ENCODE measurements around the gene TAF1C.
"Not testable (repeated sequence)": the region's sequence is repeated elsewhere in the genome, so short reads cannot be mapped to it uniquely, and the experiment has no call there.

TAF1C gene

GRCh38 chr16:84205976-84206691 is 19.3 kb upstream of the TAF1C start:
- H3K27ac ChIP-seq (ENCODE audit: low read depth, low read length, poor library complexity, severe bottlenecking): no peak overlapping the region
- H3F3A ChIP-seq (ENCODE audit: insufficient read depth, low read length): no peaks in the 10 kb centered on the region
- TF ChIP-seq CTCF (IDR thresholded peaks at IDR 0.05; ENCODE audit: low read length): no peak
- TF ChIP-seq EZH2 (IDR thresholded peaks at IDR 0.05; ENCODE audit: borderline replicate concordance, low read length): no peak
- H3K9ac ChIP-seq (ENCODE audit: low read length): no peak overlapping the region
- no peak overlapping the region for H2AFZ ChIP-seq (ENCODE audit: low read length)
- H3K36me3 ChIP-seq (ENCODE audit: insufficient read depth, low read length): no peaks in the 10 kb centered on the region; the same call in 1 of the 2 replicates
- H3K9me3 ChIP-seq (ENCODE audit: low read length): no peaks in the 10 kb centered on the region
- H3K4me1 ChIP-seq (ENCODE audit: insufficient read depth, low read length, severe bottlenecking): no peaks in the 10 kb centered on the region
- peaks cover 2% of the 10 kb centered on the region; the same call in 1 of the 2 replicates for H3K27me3 ChIP-seq (ENCODE audit: insufficient read depth, low read length)
- no peaks in the 10 kb centered on the region for H3K9me2 ChIP-seq (ENCODE audit: low read depth, low read length)
- no peaks in the 10 kb centered on the region for H4K20me1 ChIP-seq (ENCODE audit: insufficient read depth, low read length)
- no peak overlapping the region for H3K4me3 ChIP-seq (ENCODE audit: low read depth, low read length, poor library complexity, severe bottlenecking)
- no peaks in the 10 kb centered on the region for H3K79me2 ChIP-seq (ENCODE audit: insufficient read depth, low read length)
- no peak overlapping the region for H3K4me2 ChIP-seq (ENCODE audit: low read length)

- not testable (repeated sequence) for H3K36me3 ChIP-seq (ENCODE audit: insufficient read depth, low read length); H4K20me1 ChIP-seq (ENCODE audit: insufficient read depth, low read length); H3F3A ChIP-seq (ENCODE audit: insufficient read depth, low read length); H3K4me1 ChIP-seq (ENCODE audit: insufficient read depth, low read length, severe bottlenecking); H3K79me2 ChIP-seq (ENCODE audit: insufficient read depth, low read length); H2AFZ ChIP-seq (ENCODE audit: low read length); H3K9ac ChIP-seq (ENCODE audit: low read length); H3K9me2 ChIP-seq (ENCODE audit: low read depth, low read length); H3K4me2 ChIP-seq (ENCODE audit: low read length); H3K27me3 ChIP-seq (ENCODE audit: insufficient read depth, low read length); H3K27ac ChIP-seq (ENCODE audit: low read depth, low read length, poor library complexity, severe bottlenecking); H3K4me3 ChIP-seq (ENCODE audit: low read depth, low read length, poor library complexity, severe bottlenecking); H3K9me3 ChIP-seq (ENCODE audit: low read length)
These were observed 18.3 kb upstream of the TAF1C start for GRCh38 chr16:84205123-84205522.

- H3K9ac ChIP-seq (ENCODE audit: low read length); H3K36me3 ChIP-seq (ENCODE audit: insufficient read depth, low read length); H3K27me3 ChIP-seq (ENCODE audit: insufficient read depth, low read length); H3K4me1 ChIP-seq (ENCODE audit: insufficient read depth, low read length, severe bottlenecking); H4K20me1 ChIP-seq (ENCODE audit: insufficient read depth, low read length); H3K4me3 ChIP-seq (ENCODE audit: low read depth, low read length, poor library complexity, severe bottlenecking); H3K4me2 ChIP-seq (ENCODE audit: low read length); H3K79me2 ChIP-seq (ENCODE audit: insufficient read depth, low read length); H3K9me2 ChIP-seq (ENCODE audit: low read depth, low read length); H2AFZ ChIP-seq (ENCODE audit: low read length); H3K9me3 ChIP-seq (ENCODE audit: low read length); H3K27ac ChIP-seq (ENCODE audit: low read depth, low read length, poor library complexity, severe bottlenecking); H3F3A ChIP-seq (ENCODE audit: insufficient read depth, low read length): not testable (repeated sequence)
These were observed 17.7 kb upstream of the TAF1C start for GRCh38 chr16:84204551-84204950.

GRCh38 chr16:84199861-84200260 is 13.0 kb upstream of the TAF1C start:
- no peak overlapping the region for H3K27ac ChIP-seq (ENCODE audit: low read depth, low read length, poor library complexity, severe bottlenecking)
- no peak overlapping the region for H3K4me2 ChIP-seq (ENCODE audit: low read length)
- no peaks in the 10 kb centered on the region for H3K79me2 ChIP-seq (ENCODE audit: insufficient read depth, low read length)
- H3K27me3 ChIP-seq (ENCODE audit: insufficient read depth, low read length): 0 out of 2 replicates have a peak, but pooled peaks cover 4% of the 10 kb centered on the region
- peaks cover under 1% of the 10 kb centered on the region for H3K4me1 ChIP-seq (ENCODE audit: insufficient read depth, low read length, severe bottlenecking)
- H3K9ac ChIP-seq (ENCODE audit: low read length): no peak overlapping the region
- no peaks in the 10 kb centered on the region for H3K9me2 ChIP-seq (ENCODE audit: low read depth, low read length)
- no peaks in the 10 kb centered on the region for H3K9me3 ChIP-seq (ENCODE audit: low read length)
- no peaks in the 10 kb centered on the region for H4K20me1 ChIP-seq (ENCODE audit: insufficient read depth, low read length)
- H3K36me3 ChIP-seq (ENCODE audit: insufficient read depth, low read length): no peaks in the 10 kb centered on the region; the same call in 1 of the 2 replicates
- H3K4me3 ChIP-seq (ENCODE audit: low read depth, low read length, poor library complexity, severe bottlenecking): no peak overlapping the region
- no peak overlapping the region for H2AFZ ChIP-seq (ENCODE audit: low read length)
- TF ChIP-seq EZH2 (IDR thresholded peaks at IDR 0.05; ENCODE audit: borderline replicate concordance, low read length) (no peak), CTCF (IDR thresholded peaks at IDR 0.05; ENCODE audit: low read length) (no peak)
- H3F3A ChIP-seq (ENCODE audit: insufficient read depth, low read length): no peaks in the 10 kb centered on the region

Data from OCI-LY1 (cell line).